Sigmoid colon (tissue), 4 donors: ENCODE measurements around the gene UPK1A.

Experiments used
- POLR2A ChIP-seq, 2 donors: fragments of 450-650 bp; IDR thresholded peaks; one replicate each; pipeline ENCODE4 v1.6.1; 2016; ENCODE audit warnings: antibody characterized with exemption in 2 of 2, mild to moderate bottlenecking in 2 of 2, moderate library complexity in 2 of 2
- POLR2AphosphoS5 ChIP-seq, 4 donors: sonication (generic); formaldehyde crosslinking; IDR thresholded peaks; one replicate each; pipeline ENCODE4 v1.6.1; 2017; ENCODE audit warnings: antibody characterized with exemption in 4 of 4
- TF ChIP-seq, protein P1 (sequence below), 4 experiments: fragments of 450-650 bp in 3 of 4; fragments of 200-600 bp in 1 of 4; IDR thresholded peaks; one replicate each; pipeline ENCODE4 v1.5.1; 2016 to 2019; ENCODE audit warnings: antibody characterized with exemption in 4 of 4, mild to moderate bottlenecking in 3 of 4, moderate library complexity in 2 of 4

GRCh38 chr19:35643255-35644205 is 22.8 kb upstream of the UPK1A start:
- TF ChIP-seq POLR2A (IDR thresholded peaks at IDR 0.05) (no peak), POLR2AphosphoS5 (IDR thresholded peaks at IDR 0.05) (peak; percentile 35 to 58 (median 48))
- TF ChIP-seq, protein P1, sequence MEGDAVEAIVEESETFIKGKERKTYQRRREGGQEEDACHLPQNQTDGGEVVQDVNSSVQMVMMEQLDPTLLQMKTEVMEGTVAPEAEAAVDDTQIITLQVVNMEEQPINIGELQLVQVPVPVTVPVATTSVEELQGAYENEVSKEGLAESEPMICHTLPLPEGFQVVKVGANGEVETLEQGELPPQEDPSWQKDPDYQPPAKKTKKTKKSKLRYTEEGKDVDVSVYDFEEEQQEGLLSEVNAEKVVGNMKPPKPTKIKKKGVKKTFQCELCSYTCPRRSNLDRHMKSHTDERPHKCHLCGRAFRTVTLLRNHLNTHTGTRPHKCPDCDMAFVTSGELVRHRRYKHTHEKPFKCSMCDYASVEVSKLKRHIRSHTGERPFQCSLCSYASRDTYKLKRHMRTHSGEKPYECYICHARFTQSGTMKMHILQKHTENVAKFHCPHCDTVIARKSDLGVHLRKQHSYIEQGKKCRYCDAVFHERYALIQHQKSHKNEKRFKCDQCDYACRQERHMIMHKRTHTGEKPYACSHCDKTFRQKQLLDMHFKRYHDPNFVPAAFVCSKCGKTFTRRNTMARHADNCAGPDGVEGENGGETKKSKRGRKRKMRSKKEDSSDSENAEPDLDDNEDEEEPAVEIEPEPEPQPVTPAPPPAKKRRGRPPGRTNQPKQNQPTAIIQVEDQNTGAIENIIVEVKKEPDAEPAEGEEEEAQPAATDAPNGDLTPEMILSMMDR (IDR thresholded peaks at IDR 0.05): no peak
